ENCODE data around the gene CCNJL.

CCNJL gene

DNA sequence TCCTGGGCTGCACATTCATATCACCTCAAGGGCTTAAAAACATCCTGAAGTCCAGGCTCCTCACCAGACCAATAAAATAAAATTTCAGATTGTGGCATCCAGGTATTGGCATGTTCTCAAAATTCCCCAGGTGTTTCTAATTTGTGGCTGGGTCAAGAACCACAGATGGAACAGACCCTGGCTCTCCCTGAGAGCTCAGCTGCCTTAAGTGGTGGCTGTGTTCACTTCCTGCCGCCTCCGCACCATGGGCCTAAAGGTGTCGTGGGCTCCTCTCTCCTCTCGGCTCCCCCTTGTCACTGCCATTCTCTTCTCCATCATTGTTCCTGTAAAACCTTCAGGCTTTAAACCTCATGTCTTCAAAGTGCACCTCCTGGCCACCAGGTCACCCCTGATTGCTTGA lies 17.8 kb upstream of the CCNJL start:
- no peak for DNase-seq (ENCODE audit: low spot score)
- TF ChIP-seq, protein P1, sequence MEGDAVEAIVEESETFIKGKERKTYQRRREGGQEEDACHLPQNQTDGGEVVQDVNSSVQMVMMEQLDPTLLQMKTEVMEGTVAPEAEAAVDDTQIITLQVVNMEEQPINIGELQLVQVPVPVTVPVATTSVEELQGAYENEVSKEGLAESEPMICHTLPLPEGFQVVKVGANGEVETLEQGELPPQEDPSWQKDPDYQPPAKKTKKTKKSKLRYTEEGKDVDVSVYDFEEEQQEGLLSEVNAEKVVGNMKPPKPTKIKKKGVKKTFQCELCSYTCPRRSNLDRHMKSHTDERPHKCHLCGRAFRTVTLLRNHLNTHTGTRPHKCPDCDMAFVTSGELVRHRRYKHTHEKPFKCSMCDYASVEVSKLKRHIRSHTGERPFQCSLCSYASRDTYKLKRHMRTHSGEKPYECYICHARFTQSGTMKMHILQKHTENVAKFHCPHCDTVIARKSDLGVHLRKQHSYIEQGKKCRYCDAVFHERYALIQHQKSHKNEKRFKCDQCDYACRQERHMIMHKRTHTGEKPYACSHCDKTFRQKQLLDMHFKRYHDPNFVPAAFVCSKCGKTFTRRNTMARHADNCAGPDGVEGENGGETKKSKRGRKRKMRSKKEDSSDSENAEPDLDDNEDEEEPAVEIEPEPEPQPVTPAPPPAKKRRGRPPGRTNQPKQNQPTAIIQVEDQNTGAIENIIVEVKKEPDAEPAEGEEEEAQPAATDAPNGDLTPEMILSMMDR (IDR thresholded peaks at IDR 0.05; ENCODE audit: extremely low read depth, missing control alignments): no peak

DNA sequence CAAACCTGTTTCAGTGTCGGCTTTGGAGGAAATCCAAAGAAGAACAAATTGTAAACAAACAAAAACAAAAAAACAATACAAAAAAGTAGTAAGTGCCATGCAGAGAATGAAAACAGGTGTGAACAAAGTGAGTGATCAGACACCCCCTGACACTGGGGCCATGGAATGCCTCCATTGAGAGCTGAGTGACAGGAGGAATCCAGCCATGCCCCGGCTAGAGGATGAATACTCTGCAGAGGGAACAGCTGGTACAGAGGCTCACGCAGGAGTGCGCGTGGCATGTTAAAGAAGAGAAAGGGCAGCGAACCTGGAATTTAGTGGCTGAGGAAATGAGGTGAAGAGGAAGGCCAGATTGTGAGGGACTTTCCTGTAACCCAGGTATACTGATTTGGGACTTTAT lies 15.5 kb upstream of the CCNJL start:
- TF ChIP-seq, protein P1 (IDR thresholded peaks at IDR 0.05; ENCODE audit: extremely low read depth, missing control alignments): no peak
- DNase-seq (ENCODE audit: low spot score): no peak

DNA sequence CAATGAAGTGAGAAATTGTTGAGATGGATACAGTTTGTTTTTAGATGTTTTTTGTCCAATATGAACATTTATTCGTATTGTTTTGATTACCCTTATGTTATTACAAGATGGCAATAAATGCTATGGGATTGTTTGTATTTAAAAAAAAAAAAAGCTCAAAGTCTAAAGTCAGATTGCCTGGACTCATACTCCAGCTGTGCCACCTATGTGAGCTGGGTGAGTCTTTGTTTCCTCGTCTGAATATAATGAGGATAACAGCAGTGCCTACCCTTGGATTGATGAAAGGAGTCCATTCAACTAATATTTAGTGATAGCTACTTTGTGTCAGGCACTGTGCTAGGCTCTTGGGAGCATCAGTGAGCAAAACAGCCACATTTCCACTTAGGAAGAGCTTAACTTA lies 14.6 kb upstream of the CCNJL start:
- no peak for DNase-seq (ENCODE audit: low spot score)
- TF ChIP-seq, protein P1 (IDR thresholded peaks at IDR 0.05; ENCODE audit: extremely low read depth, missing control alignments): no peak

DNA sequence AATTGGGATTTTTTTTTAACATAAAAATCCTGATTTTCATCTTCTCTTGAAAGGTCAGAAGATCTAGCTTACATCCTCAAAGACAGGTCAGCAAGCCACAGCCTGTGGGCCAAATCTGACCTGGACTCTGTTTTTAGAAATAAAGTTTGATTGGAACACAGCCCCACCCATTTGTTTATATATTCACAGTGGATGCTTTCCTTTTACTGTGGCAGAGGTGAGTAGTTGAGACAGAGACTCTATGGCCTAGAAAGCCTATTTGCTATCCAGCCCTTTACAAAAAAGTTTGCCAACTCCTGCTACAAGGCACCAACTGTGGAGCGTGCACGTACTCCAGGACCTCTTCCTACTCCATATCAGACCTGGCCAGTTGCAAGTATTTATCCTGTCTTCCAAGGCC lies 13.4 kb upstream of the CCNJL start:
- DNase-seq (ENCODE audit: low spot score): no peak
- TF ChIP-seq, protein P1 (IDR thresholded peaks at IDR 0.05; ENCODE audit: extremely low read depth, missing control alignments): no peak

DNA sequence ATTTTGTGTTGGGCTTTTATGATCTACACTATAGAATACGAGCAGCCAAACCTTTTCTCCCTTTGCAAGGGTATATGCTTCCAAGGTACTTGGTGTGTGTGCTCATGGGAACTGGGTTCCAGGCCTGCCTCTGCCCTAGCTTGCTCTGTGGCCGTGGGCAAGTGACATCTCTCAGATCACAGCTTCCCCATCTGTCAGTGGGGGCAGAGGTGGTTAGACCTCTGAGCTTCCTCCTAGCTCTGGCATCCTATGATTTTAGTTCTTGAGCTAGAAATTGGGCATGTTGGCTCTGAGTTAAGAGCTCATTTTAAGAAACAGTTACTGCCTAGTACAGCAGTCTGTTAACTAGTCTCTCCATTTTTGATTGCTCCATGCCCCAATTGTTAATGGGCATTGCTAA lies 12.5 kb upstream of the CCNJL start:
- DNase-seq (ENCODE audit: low spot score): no peak
- TF ChIP-seq, protein P1 (IDR thresholded peaks at IDR 0.05; ENCODE audit: extremely low read depth, missing control alignments): no peak

GRCh38 chr5:160318409-160318808 lies 6.0 kb upstream of the CCNJL start:
- no peak for DNase-seq (ENCODE audit: low spot score)
- TF ChIP-seq, protein P1 (IDR thresholded peaks at IDR 0.05; ENCODE audit: extremely low read depth, missing control alignments): no peak

DNA sequence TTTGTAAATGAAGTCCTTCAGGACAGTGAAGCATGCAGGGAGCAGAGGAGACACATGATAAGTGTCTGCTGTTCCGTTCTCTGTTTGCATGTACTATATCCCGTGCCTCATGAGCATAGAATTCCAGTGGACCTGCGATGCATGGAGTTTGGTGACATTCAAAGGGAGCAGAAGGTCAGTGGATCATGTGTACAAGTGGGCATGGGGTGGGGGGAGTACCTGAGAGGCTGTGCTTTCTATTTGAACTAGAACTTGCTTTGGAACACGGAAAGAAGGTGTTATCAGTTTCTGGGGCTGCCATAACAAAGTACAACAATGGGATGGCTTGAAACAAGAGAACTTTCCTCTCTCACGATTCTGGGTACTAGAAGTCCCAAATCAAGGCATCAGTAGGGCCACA lies 5.1 kb upstream of the CCNJL start:
- no peak for DNase-seq (ENCODE audit: low spot score)
- TF ChIP-seq, protein P1 (IDR thresholded peaks at IDR 0.05; ENCODE audit: extremely low read depth, missing control alignments): no peak
